T-helper 17 cell (primary cell): ENCODE results near the gene VEGFA. TPM values are rescaled to one million over a fixed set of nuclear protein-coding genes. Genes with fewer than 3 reads are reported as not detected.
"Not testable (repeated sequence)": the region's sequence is repeated elsewhere in the genome, so short reads cannot be mapped to it uniquely, and the experiment has no call there.

Source experiments
- ATAC-seq: fragments of 150-1000 bp; cut with Tn5 transposase; 2 replicates; pipeline ENCODE4 v1.10.0; 2021; ENCODE audit warnings: mild to moderate bottlenecking, moderate library complexity
- DNase-seq, 3 donors: peaks; one replicate each; pipeline versions ENCODE4 v3.0.0 to v3.0.0-alpha.2; 2020 to 2021
- H3K9me3 ChIP-seq: one replicate; pipeline ENCODE4 v1.7.0; 2013; ENCODE audit warnings: low read length, mild to moderate bottlenecking; ENCODE audit not compliant: control insufficient read depth, poor library complexity, severe bottlenecking
- H3K27ac Mint-ChIP-seq: one replicate; pipeline ENCODE4 v1.8.0; 2022; ENCODE audit warnings: mild to moderate bottlenecking, moderate library complexity, mixed read lengths
- H3K27me3 Mint-ChIP-seq: one replicate; pipeline ENCODE4 v1.8.0; 2022; ENCODE audit warnings: mixed read lengths
- H3K36me3 Mint-ChIP-seq: one replicate; pipeline ENCODE4 v1.8.0; 2022; ENCODE audit warnings: low read depth, mixed read lengths
- H3K4me1 Mint-ChIP-seq: one replicate; pipeline ENCODE4 v1.8.0; 2022; ENCODE audit warnings: mild to moderate bottlenecking, mixed read lengths
- H3K4me3 Mint-ChIP-seq: one replicate; pipeline ENCODE4 v1.8.0; 2022; ENCODE audit warnings: mild to moderate bottlenecking, moderate library complexity, mixed read lengths
- total RNA-seq, 4 donors: library from RNA in 2 of 4; stranded (reverse) in 2 of 4; gene quantifications; one replicate each; pipeline ENCODE4 v1.2.3 and lab custom pipeline; 2022 to 2026

VEGFA gene
- total RNA-seq, 2 donors from 2014 or later = 5.6 to 6.3 TPM

DNA sequence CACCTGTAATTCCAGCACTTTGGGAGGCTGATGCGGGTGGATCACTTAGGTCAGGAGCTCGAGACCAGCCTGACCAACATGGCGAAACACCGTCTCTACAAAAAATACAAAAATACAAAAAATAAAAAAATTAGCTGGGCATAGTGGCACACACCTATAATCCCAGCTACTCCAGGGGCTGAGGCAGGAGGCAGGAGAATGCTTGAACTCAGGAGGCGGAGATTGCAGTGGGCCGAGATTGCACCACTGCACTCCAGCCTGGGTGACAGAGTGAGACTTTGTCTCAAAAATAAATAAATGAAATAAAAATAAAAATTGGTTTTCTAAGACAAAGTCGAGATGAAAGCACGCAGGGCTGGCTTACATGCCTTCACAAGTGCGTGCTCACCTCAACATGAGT lies 49.0 kb downstream of the VEGFA start:
- not testable (repeated sequence) for H3K4me3 Mint-ChIP-seq, H3K27ac Mint-ChIP-seq, H3K36me3 Mint-ChIP-seq, H3K9me3 ChIP-seq, ATAC-seq, DNase-seq, H3K4me1 Mint-ChIP-seq
- H3K27me3 Mint-ChIP-seq = peaks cover 62% of the 10 kb centered on the region

- no peak overlapping the region for H3K27ac Mint-ChIP-seq
- H3K9me3 ChIP-seq = no peaks in the 10 kb centered on the region
- no peak for ATAC-seq
- H3K4me1 Mint-ChIP-seq = peaks cover 5% of the 10 kb centered on the region
- peaks cover 7% of the 10 kb centered on the region for H3K36me3 Mint-ChIP-seq
- H3K27me3 Mint-ChIP-seq = peaks cover 60% of the 10 kb centered on the region
- no peak for DNase-seq
- no peak overlapping the region for H3K4me3 Mint-ChIP-seq
Measured at GRCh38 chr6:43819958-43820357, 49.9 kb downstream of the VEGFA start.

DNA sequence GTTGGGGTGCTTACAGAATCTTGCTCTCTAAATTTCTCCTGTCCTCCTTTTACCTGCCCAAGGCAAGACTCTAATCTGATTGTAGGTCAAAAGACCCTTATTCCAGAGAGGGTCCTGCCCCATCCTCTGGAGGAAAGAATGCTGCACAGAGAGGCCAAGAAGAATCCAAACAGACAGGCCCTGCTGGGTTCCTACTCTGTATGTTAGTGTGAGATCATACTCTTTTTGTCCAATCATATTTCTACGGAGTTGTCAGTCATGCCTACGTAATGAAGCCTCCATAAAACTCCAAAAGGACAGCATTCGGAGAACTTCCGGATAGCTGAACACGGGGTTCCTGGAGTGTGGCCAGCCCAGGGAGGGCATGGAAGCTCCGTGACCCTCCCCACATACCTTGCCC lies 50.5 kb downstream of the VEGFA start:
- H3K4me3 Mint-ChIP-seq = no peak overlapping the region
- peaks cover 7% of the 10 kb centered on the region for H3K36me3 Mint-ChIP-seq
- ATAC-seq = no peak
- DNase-seq = no peak
- peaks cover 57% of the 10 kb centered on the region for H3K27me3 Mint-ChIP-seq
- no peak overlapping the region for H3K27ac Mint-ChIP-seq
- peaks cover 5% of the 10 kb centered on the region for H3K4me1 Mint-ChIP-seq
- no peaks in the 10 kb centered on the region for H3K9me3 ChIP-seq

GRCh38 chr6:43821101-43821886 lies 51.3 kb downstream of the VEGFA start:
- DNase-seq (no peak), ATAC-seq (no peak)
- no peak overlapping the region for H3K4me3 Mint-ChIP-seq
- peaks cover 5% of the 10 kb centered on the region for H3K4me1 Mint-ChIP-seq
- peak overlapping the region; percentile 44 for H3K27ac Mint-ChIP-seq
- H3K9me3 ChIP-seq = no peaks in the 10 kb centered on the region
- H3K36me3 Mint-ChIP-seq = peaks cover 6% of the 10 kb centered on the region
- peaks cover 55% of the 10 kb centered on the region for H3K27me3 Mint-ChIP-seq

GRCh38 chr6:43823390-43823789 lies 53.4 kb downstream of the VEGFA start:
- peaks cover 2% of the 10 kb centered on the region for H3K4me1 Mint-ChIP-seq
- H3K27ac Mint-ChIP-seq = no peak overlapping the region
- DNase-seq (no peak), ATAC-seq (no peak)
- peaks cover 4% of the 10 kb centered on the region for H3K36me3 Mint-ChIP-seq
- H3K27me3 Mint-ChIP-seq = peaks cover 43% of the 10 kb centered on the region
- no peaks in the 10 kb centered on the region for H3K9me3 ChIP-seq
- H3K4me3 Mint-ChIP-seq = no peak overlapping the region

- H3K9me3 ChIP-seq = no peaks in the 10 kb centered on the region
- Mint-ChIP-seq H3K27me3 (peaks cover 42% of the 10 kb centered on the region), H3K4me3 (no peak overlapping the region), H3K4me1 (peaks cover 2% of the 10 kb centered on the region), H3K27ac (no peak overlapping the region), H3K36me3 (peaks cover 4% of the 10 kb centered on the region)
- ATAC-seq (no peak), DNase-seq (no peak)
Measured at GRCh38 chr6:43823879-43824702, 54.1 kb downstream of the VEGFA start.

DNA sequence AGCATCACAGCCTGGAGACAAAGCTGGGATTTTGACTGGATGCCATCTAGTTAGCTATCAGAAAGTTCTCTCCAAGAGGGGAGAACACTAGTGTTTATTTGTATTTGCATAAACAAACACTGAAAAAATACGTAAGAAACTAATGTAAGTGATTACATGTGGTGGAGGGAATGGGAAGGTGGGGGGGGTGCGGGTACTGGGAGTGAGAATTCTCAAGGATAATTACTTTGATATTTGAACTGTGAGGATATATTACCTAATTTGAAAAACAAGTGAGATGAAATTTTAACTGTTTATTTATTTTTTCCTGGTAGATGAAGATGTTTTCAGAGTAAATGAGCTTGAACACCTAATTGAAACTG lies 54.7 kb downstream of the VEGFA start:
- peaks cover 4% of the 10 kb centered on the region for H3K36me3 Mint-ChIP-seq
- ATAC-seq (no peak), DNase-seq (no peak)
- H3K4me3 Mint-ChIP-seq = no peak overlapping the region
- H3K27me3 Mint-ChIP-seq = peaks cover 39% of the 10 kb centered on the region
- no peaks in the 10 kb centered on the region for H3K9me3 ChIP-seq
- no peak overlapping the region for H3K27ac Mint-ChIP-seq
- peaks cover 2% of the 10 kb centered on the region for H3K4me1 Mint-ChIP-seq

DNA sequence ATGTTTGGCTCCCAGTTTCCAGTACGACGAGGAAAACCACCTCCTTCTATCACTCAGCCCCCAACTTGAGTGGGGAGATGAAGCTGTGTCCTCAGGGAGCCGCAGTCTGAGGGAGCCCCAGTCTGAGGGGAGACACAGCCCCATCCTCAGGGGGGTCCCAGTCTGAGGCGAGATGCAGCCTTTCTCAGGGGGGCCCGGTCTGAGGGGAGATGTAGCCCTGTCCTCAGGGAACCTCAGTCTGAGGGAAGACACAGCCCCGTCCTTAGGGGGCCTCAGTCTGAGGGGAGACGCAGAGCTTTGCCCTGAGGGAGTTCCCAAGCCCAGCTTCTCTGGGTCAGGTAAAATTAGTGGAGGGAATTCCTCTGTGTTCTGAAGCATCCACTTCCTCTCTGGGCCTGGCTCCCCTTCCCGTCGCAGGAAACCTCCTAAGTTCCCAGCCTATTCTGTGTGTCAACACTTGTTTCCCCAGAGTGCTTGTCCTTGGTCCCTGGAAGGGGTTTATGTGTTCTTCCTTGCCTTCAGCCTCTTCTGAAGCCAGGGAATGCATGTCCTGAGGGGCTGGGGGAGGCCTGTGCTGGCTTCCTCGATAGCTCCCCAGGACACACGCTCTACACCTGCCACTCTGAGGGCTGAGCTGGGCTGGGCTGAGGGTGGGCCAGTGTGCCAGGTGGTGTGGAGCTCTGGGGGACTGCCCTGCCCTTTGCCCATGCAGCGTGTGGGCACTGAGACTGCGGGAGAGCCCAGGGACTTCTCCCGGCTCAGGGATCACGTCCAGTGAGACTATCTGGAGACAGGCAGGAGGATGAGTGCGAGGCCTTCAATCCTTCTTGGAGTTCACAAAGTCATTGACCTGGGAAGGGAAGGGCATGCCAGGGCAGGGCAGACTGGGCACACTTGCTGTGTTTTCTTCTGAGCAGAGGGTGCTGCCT lies 55.4 kb downstream of the VEGFA start:
- no peak for ATAC-seq
- peaks cover 2% of the 10 kb centered on the region for H3K4me1 Mint-ChIP-seq

GRCh38 chr6:43826730-43827129 lies 56.7 kb downstream of the VEGFA start:
- no peak for ATAC-seq
- Mint-ChIP-seq H3K36me3 (peaks cover 2% of the 10 kb centered on the region), H3K27ac (no peak overlapping the region), H3K4me1 (peaks cover 2% of the 10 kb centered on the region), H3K27me3 (peaks cover 34% of the 10 kb centered on the region), H3K4me3 (no peak overlapping the region)
- no peaks in the 10 kb centered on the region for H3K9me3 ChIP-seq
- no peak for DNase-seq

More for the DNA sequence above, 55.4 kb downstream of the VEGFA start:
- no peak overlapping the region for H3K4me3 Mint-ChIP-seq
- no peak overlapping the region for H3K27ac Mint-ChIP-seq
- no peak for DNase-seq
- peaks cover 4% of the 10 kb centered on the region for H3K36me3 Mint-ChIP-seq
- peaks cover 32% of the 10 kb centered on the region for H3K27me3 Mint-ChIP-seq
- H3K9me3 ChIP-seq = no peaks in the 10 kb centered on the region

DNA sequence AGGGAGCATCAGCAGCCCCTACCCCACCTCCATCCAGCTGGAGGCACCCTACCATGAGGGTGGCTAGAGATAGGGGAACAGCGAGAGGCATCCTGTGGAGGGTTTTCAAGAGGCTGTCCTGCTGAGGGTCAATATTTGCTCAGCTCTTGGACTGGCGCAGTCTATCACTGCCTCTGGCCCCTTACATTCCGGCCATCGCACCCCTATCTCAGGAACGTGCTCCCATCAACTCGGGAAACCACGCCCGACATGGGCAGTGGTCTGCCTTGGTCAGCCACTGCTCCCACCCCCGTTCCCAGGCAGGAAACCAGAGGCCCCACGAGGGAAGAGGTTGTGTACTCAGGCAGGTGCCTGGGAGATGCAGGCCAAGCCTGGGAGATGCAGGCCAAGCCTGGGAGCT lies 57.9 kb downstream of the VEGFA start:
- Mint-ChIP-seq H3K4me3 (no peak overlapping the region), H3K36me3 (no peaks in the 10 kb centered on the region), H3K4me1 (peaks cover 1% of the 10 kb centered on the region), H3K27ac (no peak overlapping the region), H3K27me3 (peaks cover 26% of the 10 kb centered on the region)
- DNase-seq (no peak), ATAC-seq (no peak)
- H3K9me3 ChIP-seq = no peaks in the 10 kb centered on the region

- Mint-ChIP-seq H3K4me1 (no peaks in the 10 kb centered on the region), H3K27me3 (peaks cover 22% of the 10 kb centered on the region), H3K27ac (no peak overlapping the region), H3K36me3 (no peaks in the 10 kb centered on the region), H3K4me3 (no peak overlapping the region)
- ATAC-seq = no peak
- H3K9me3 ChIP-seq = no peaks in the 10 kb centered on the region
- no peak for DNase-seq
Measured at GRCh38 chr6:43828711-43829110, 58.7 kb downstream of the VEGFA start.

DNA sequence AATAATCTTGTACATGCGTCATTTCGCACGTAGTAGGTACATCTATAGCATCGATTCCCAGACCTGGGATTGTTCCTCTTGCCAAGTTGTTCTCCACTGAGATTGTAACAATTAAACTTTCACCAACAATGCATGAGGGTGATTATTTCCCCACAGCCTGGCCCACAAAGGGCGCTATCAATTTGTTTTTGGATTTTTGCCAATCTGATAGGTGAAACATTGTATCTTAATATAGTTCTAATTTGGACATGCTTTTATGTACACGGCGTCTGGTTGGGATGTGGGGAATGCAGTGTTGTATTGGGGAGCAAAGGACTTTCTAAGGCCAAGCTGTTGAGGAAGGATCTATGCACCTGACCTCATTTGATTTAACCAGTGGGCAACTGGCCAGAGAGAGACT lies 59.5 kb downstream of the VEGFA start:
- no peaks in the 10 kb centered on the region for H3K4me1 Mint-ChIP-seq
- H3K36me3 Mint-ChIP-seq = no peaks in the 10 kb centered on the region
- no peaks in the 10 kb centered on the region for H3K9me3 ChIP-seq
- ATAC-seq (no peak), DNase-seq (no peak)
- H3K27ac Mint-ChIP-seq = no peak overlapping the region
- no peak overlapping the region for H3K4me3 Mint-ChIP-seq
- peaks cover 22% of the 10 kb centered on the region for H3K27me3 Mint-ChIP-seq

GRCh38 chr6:43830775-43831174 lies 60.8 kb downstream of the VEGFA start:
- Mint-ChIP-seq H3K4me1 (no peaks in the 10 kb centered on the region), H3K36me3 (no peaks in the 10 kb centered on the region), H3K27ac (no peak overlapping the region), H3K4me3 (no peak overlapping the region), H3K27me3 (peaks cover 29% of the 10 kb centered on the region)
- DNase-seq (no peak), ATAC-seq (no peak)
- no peaks in the 10 kb centered on the region for H3K9me3 ChIP-seq
